Ovary (tissue), 9 donors: ENCODE data around the gene ZNF138. TPM values are rescaled to one million over a fixed set of nuclear protein-coding genes. Genes with fewer than 3 reads are reported as not detected.

ENCODE experiments used
- DNase-seq, 5 donors: peaks; one replicate each; pipeline ENCODE4 v3.0.0-alpha.2; 2019 to 2020
- H3K27ac ChIP-seq, 2 donors: fragments of 200-600 bp; one replicate each; pipeline versions ENCODE4 v1.5.1 to v1.8.0; 2019 to 2022
- H3K27me3 ChIP-seq: fragments of 200-600 bp; one replicate; pipeline ENCODE4 v1.8.0; 2022
- H3K36me3 ChIP-seq: fragments of 200-600 bp; sonication (generic); one replicate; pipeline ENCODE4 v1.5.1; 2019
- H3K4me1 ChIP-seq: one replicate; pipeline ENCODE4 v1.8.1; 2013; ENCODE audit warnings: mild to moderate bottlenecking, moderate library complexity; ENCODE audit not compliant: insufficient read depth
- H3K4me3 ChIP-seq: fragments of 200-600 bp; sonication (generic); one replicate; pipeline ENCODE4 v1.5.1; 2017
- H3K9me3 ChIP-seq, 2 donors: fragments of 200-600 bp in 1 of 2; sonication (generic) in 1 of 2; one replicate each; pipeline versions ENCODE4 v1.5.1 to v1.8.1; 2013 to 2019; ENCODE audit warnings: mild to moderate bottlenecking in 1 of 2, moderate library complexity in 1 of 2
- EP300 ChIP-seq: sonication (generic); formaldehyde crosslinking; IDR thresholded peaks from one replicate; pipeline ENCODE4 v1.6.1; 2017; ENCODE audit warnings: antibody characterized with exemption
- POLR2A ChIP-seq: fragments of 450-650 bp; IDR thresholded peaks from one replicate; pipeline ENCODE4 v1.6.1; 2017; ENCODE audit warnings: antibody characterized with exemption, mild to moderate bottlenecking, moderate library complexity
- WGBS, 3 donors: extraction: QIAGEN DNeasy Blood & Tissue Kit in 1 of 3; methylation state at CpG; one replicate each; pipeline versions ENCODE4 v1.1.5 to v1.1.7; 2013 to 2017; 5-methylcytosine and 5-hydroxymethylcytosine counted together
- intact Hi-C, 4 donors: fragments of 100-400 bp; cut with DNase I; formaldehyde crosslinking; loops; one replicate each; pipeline versions ENCODE4 v1.11.0 to v1.15.1; 2022 to 2023
- polyA plus RNA-seq, 2 donors: library from polyadenylated mRNA; stranded (reverse); fragments of 200-250 nt in 1 of 2; fragments of 350-450 nt in 1 of 2; fragmentation: Illumina TruSeq in 1 of 2; extraction: RNeasy Lipid Tissue Mini Kit (QIAGEN cat#74804) in 1 of 2; gene quantifications; one replicate each; pipeline ENCODE4 v1.2.3, GENCODE V29; 2013 to 2014
- total RNA-seq, 7 donors: library from RNA; depleted of rRNA in 2 of 7; stranded (reverse); fragments of >200 nt in 2 of 7; fragmentation: NEBNext Ultra II Directional in 3 of 7; extraction: Animal tissue kit (Norgen Biotek cat#: 25700) in 3 of 7; gene quantifications; one replicate each; pipeline versions ENCODE4 v1.1.0 to v1.2.4, GENCODE V29; 2016 to 2023
- TF ChIP-seq, protein P1 (sequence below), 3 donors: fragments of 450-650 bp in 2 of 3; fragments of 200-600 bp in 1 of 3; IDR thresholded peaks; one replicate each; pipeline versions ENCODE4 v1.5.1 to v1.8.0; 2016 to 2022; ENCODE audit warnings: antibody characterized with exemption in 3 of 3, mild to moderate bottlenecking in 1 of 3
- donor health status: DM: no; HTN: no; CAD: no; lungs with moderate emphysema.
- donor health status: DM: no; HTN: no; CAD: no.
- donor health status: Bipolar disorder and iron deficiency.
- donor health status: DM: yes; HTN: yes; CAD: no.
- donor health status: DM: no; HTN: no; CAD: no.
- donor health status: DM: yes; HTN: yes; CAD: no.

ZNF138 gene
- total and polyA plus RNA-seq, 9 donors: 5.3 to 14.1 (median 9.9) TPM

GRCh38 chr7:64872351-64873154, 78.3 kb downstream of the ZNF138 start:
- Histone ChIP-seq H3K27me3 (no peaks in the 10 kb centered on the region), H3K36me3 (no peaks in the 10 kb centered on the region), H3K9me3 (no peaks in the 10 kb centered on the region), H3K4me1 (no peaks in the 10 kb centered on the region), H3K27ac (no peak overlapping the region), H3K4me3 (no peak overlapping the region)
- intact Hi-C loops: no loop called here
- TF ChIP-seq, protein P1, sequence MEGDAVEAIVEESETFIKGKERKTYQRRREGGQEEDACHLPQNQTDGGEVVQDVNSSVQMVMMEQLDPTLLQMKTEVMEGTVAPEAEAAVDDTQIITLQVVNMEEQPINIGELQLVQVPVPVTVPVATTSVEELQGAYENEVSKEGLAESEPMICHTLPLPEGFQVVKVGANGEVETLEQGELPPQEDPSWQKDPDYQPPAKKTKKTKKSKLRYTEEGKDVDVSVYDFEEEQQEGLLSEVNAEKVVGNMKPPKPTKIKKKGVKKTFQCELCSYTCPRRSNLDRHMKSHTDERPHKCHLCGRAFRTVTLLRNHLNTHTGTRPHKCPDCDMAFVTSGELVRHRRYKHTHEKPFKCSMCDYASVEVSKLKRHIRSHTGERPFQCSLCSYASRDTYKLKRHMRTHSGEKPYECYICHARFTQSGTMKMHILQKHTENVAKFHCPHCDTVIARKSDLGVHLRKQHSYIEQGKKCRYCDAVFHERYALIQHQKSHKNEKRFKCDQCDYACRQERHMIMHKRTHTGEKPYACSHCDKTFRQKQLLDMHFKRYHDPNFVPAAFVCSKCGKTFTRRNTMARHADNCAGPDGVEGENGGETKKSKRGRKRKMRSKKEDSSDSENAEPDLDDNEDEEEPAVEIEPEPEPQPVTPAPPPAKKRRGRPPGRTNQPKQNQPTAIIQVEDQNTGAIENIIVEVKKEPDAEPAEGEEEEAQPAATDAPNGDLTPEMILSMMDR (IDR thresholded peaks at IDR 0.05): no peak
- TF ChIP-seq POLR2A: no peak
- no peak for TF ChIP-seq EP300
- 90 to 94% (median 91%) methylated on average over 36 of the region's 36 CpGs for WGBS, 3 donors
- no peak for DNase-seq

GRCh38 chr7:64873155-64873500, 78.9 kb downstream of the ZNF138 start:
- H3K4me1 ChIP-seq: no peaks in the 10 kb centered on the region
- H3K4me3 ChIP-seq: no peak overlapping the region
- 91 to 94% (median 94%) methylated on average over 10 of the region's 10 CpGs for WGBS, 3 donors
- no peak for DNase-seq
- H3K9me3 ChIP-seq: no peaks in the 10 kb centered on the region
- intact Hi-C loops: no loop called here
- no peaks in the 10 kb centered on the region for H3K27me3 ChIP-seq
- no peaks in the 10 kb centered on the region for H3K36me3 ChIP-seq
- no peak overlapping the region for H3K27ac ChIP-seq
- TF ChIP-seq, protein P1 (IDR thresholded peaks at IDR 0.05): no peak
- TF ChIP-seq POLR2A (no peak), EP300 (no peak)

GRCh38 chr7:64873517-64873916, 79.3 kb downstream of the ZNF138 start:
- no peak for DNase-seq
- WGBS, 3 donors: 51 to 62% (median 59%) methylated on average over 5 of the region's 5 CpGs
- TF ChIP-seq, protein P1 (IDR thresholded peaks at IDR 0.05): no peak
- TF ChIP-seq POLR2A (no peak), EP300 (no peak)

DNA sequence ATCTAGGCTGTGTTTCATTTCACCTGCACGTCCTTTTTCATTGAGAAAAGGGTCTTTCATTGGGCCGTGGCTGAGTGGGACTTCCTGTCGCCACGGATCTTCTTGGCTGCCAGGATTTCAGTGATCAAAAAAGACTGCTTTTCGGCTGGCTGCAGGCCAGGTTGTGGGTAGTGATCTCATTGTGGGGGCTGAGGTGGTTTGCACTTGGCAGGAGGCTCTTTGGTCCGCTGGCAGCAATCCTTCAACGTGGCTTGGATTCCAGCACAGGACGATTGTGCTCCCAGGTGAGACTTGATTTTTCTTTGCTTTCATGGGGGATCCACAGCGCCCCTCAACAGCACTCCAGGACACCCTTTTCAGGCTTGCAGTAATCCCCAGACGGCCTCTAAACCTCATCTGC, 79.9 kb downstream of the ZNF138 start:
- intact Hi-C loops: no loop called here
- DNase-seq: no peak
- Histone ChIP-seq H3K9me3 (no peaks in the 10 kb centered on the region), H3K27me3 (no peaks in the 10 kb centered on the region), H3K4me3 (no peak overlapping the region), H3K4me1 (no peaks in the 10 kb centered on the region), H3K27ac (no peak overlapping the region), H3K36me3 (no peaks in the 10 kb centered on the region)
- WGBS, 3 donors: 64 to 77% (median 69%) methylated on average over 10 of the region's 10 CpGs
- TF ChIP-seq, protein P1 (IDR thresholded peaks at IDR 0.05): no peak

More at GRCh38 chr7:64873517-64873916, 79.3 kb downstream of the ZNF138 start:
- H3K27me3 ChIP-seq: no peaks in the 10 kb centered on the region
- intact Hi-C loops: no loop called here
- H3K4me3 ChIP-seq: no peak overlapping the region
- H3K9me3 ChIP-seq: no peaks in the 10 kb centered on the region
- no peak overlapping the region for H3K27ac ChIP-seq
- H3K36me3 ChIP-seq: no peaks in the 10 kb centered on the region
- H3K4me1 ChIP-seq: no peaks in the 10 kb centered on the region
